ENCODE results near the gene ZFP91.
"Not testable (repeated sequence)": the region's sequence is repeated elsewhere in the genome, so short reads cannot be mapped to it uniquely, and the experiment has no call there.

ZFP91 gene

DNA sequence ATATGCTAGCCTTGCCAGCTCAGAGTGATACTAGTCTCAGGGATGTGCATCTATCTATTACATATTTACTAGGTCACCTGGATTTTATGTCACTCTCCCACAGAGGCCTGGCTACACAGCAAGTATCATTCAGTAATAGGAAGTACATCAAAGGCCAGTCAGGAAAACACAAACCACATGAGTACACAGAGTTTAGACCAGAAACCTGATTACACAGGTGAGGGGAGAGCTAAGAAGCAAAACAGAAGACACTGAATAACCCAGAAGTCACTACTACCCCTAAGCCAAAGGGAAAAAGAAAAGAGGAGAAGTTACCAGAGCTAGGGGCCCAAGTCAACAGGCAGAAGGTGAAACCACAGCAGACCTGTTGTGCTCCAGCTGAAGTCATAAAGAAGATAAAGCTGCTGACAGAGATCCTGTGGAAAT, 16.5 kb upstream of the ZFP91 start:
- Histone ChIP-seq H4K20me1 (ENCODE audit: control insufficient read depth, insufficient read depth, low read depth, low read length) (peaks cover 10% of the 10 kb centered on the region), H3K27me3 (ENCODE audit: control insufficient read depth, low read length) (no peaks in the 10 kb centered on the region), H3K9me3 (ENCODE audit: control insufficient read depth, insufficient read depth, low read length) (no peaks in the 10 kb centered on the region), H3K79me2 (ENCODE audit: control insufficient read depth, low read length) (peaks cover 95% of the 10 kb centered on the region), H3K27ac (ENCODE audit: low read depth, low read length) (no peak overlapping the region), H3K4me2 (ENCODE audit: low read length) (no peak overlapping the region), H3K9me2 (replicated peaks; ENCODE audit: control insufficient read depth, low read length) (no peaks in the 10 kb centered on the region), H3K4me1 (ENCODE audit: control insufficient read depth, low read length) (peaks cover 7% of the 10 kb centered on the region; the same call in 1 of the 2 replicates), H3K4me3 (ENCODE audit: low read length) (no peak overlapping the region), H3F3A (ENCODE audit: control insufficient read depth, insufficient read depth) (peaks cover 4% of the 10 kb centered on the region), H3K36me3 (ENCODE audit: control insufficient read depth, low read length) (peaks cover 92% of the 10 kb centered on the region)
- TF ChIP-seq CTCF (IDR thresholded peaks at IDR 0.05; ENCODE audit: low read depth, low read length, poor library complexity, severe bottlenecking) (no peak), EZH2phosphoT487 (IDR thresholded peaks at IDR 0.05; ENCODE audit: borderline replicate concordance, low read length) (no peak)

DNA sequence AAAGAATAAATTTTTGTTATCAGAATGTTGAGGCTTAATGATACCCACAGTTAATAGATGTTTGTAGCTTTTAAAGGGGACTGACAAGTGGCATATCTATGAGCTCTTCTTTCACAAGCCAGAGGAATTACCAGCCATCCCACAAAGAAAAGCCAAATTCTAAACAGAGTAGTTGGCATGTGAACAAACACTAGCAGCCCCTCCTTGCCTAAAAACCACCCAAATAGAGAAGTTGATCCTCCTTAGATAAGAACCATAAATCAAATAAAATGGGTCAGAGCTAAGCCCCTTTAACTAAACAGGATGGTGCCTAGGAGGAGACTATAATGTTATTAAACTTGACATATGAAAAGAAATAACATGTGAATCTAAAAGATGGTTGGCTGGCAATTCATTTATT, 14.6 kb upstream of the ZFP91 start:
- H4K20me1 ChIP-seq (ENCODE audit: control insufficient read depth, insufficient read depth, low read depth, low read length) = peaks cover 10% of the 10 kb centered on the region
- H3K4me2 ChIP-seq (ENCODE audit: low read length) = no peak overlapping the region
- no peak overlapping the region for H3K4me3 ChIP-seq (ENCODE audit: low read length)
- peaks cover 97% of the 10 kb centered on the region for H3K36me3 ChIP-seq (ENCODE audit: control insufficient read depth, low read length)
- no peaks in the 10 kb centered on the region for H3K9me3 ChIP-seq (ENCODE audit: control insufficient read depth, insufficient read depth, low read length)
- no peaks in the 10 kb centered on the region for H3K27me3 ChIP-seq (ENCODE audit: control insufficient read depth, low read length)
- TF ChIP-seq CTCF (IDR thresholded peaks at IDR 0.05; ENCODE audit: low read depth, low read length, poor library complexity, severe bottlenecking) (no peak), EZH2phosphoT487 (IDR thresholded peaks at IDR 0.05; ENCODE audit: borderline replicate concordance, low read length) (no peak)
- H3K79me2 ChIP-seq (ENCODE audit: control insufficient read depth, low read length) = peaks cover 98% of the 10 kb centered on the region
- H3K27ac ChIP-seq (ENCODE audit: low read depth, low read length) = no peak overlapping the region
- peaks cover 10% of the 10 kb centered on the region for H3F3A ChIP-seq (ENCODE audit: control insufficient read depth, insufficient read depth)
- no peaks in the 10 kb centered on the region for H3K9me2 ChIP-seq (replicated peaks; ENCODE audit: control insufficient read depth, low read length)
- peaks cover 25% of the 10 kb centered on the region for H3K4me1 ChIP-seq (ENCODE audit: control insufficient read depth, low read length)

DNA sequence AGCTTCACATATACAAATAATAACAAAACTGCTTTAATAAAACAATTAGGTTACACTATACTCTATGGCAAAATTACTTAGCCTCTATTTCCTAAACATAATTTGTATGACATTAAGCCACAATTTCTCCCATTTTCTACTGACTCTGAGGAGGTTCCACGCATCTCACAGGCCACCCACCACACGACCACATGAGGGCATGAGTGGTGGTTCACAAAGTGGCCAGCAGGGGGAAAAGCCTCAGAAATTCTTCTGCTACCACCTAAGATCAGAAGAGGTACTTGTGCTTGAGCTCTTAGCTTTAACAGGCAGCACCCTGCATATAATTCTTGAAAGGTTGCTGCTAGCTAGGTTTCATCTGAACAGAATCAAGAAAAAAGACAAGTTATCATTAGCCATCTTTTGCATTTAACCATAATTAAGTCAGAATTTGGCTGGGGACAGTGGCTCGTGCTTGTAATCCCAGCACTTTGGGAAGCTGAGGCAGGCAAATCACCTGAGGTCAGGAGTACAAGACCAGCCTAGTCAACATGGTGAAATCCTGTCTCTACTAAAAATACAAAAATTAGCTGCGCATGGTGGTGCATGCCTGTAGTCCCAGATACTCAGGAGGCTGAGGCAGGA, 10.9 kb upstream of the ZFP91 start:
- Histone ChIP-seq H3F3A (ENCODE audit: control insufficient read depth, insufficient read depth) (peaks cover 15% of the 10 kb centered on the region; the same call in 1 of the 2 replicates), H3K27ac (ENCODE audit: low read depth, low read length) (no peak overlapping the region), H3K4me3 (ENCODE audit: low read length) (no peak overlapping the region), H3K4me1 (ENCODE audit: control insufficient read depth, low read length) (peaks cover 41% of the 10 kb centered on the region), H3K9me3 (ENCODE audit: control insufficient read depth, insufficient read depth, low read length) (no peaks in the 10 kb centered on the region), H3K79me2 (ENCODE audit: control insufficient read depth, low read length) (peaks cover 98% of the 10 kb centered on the region), H3K27me3 (ENCODE audit: control insufficient read depth, low read length) (no peaks in the 10 kb centered on the region), H3K36me3 (ENCODE audit: control insufficient read depth, low read length) (peaks cover 87% of the 10 kb centered on the region), H3K9me2 (replicated peaks; ENCODE audit: control insufficient read depth, low read length) (no peaks in the 10 kb centered on the region), H3K4me2 (ENCODE audit: low read length) (no peak overlapping the region), H4K20me1 (ENCODE audit: control insufficient read depth, insufficient read depth, low read depth, low read length) (peaks cover 7% of the 10 kb centered on the region)
- peak; percentile 86 for TF ChIP-seq CTCF (IDR thresholded peaks at IDR 0.05; ENCODE audit: low read depth, low read length, poor library complexity, severe bottlenecking)
- TF ChIP-seq EZH2phosphoT487 (IDR thresholded peaks at IDR 0.05; ENCODE audit: borderline replicate concordance, low read length) = no peak

- not testable (repeated sequence) for H3K9me2 ChIP-seq (replicated peaks; ENCODE audit: control insufficient read depth, low read length); H4K20me1 ChIP-seq (ENCODE audit: control insufficient read depth, insufficient read depth, low read depth, low read length); H3K9me3 ChIP-seq (ENCODE audit: control insufficient read depth, insufficient read depth, low read length); H3K27me3 ChIP-seq (ENCODE audit: control insufficient read depth, low read length)
- Histone ChIP-seq H3F3A (ENCODE audit: control insufficient read depth, insufficient read depth) (peaks cover 31% of the 10 kb centered on the region), H3K4me1 (ENCODE audit: control insufficient read depth, low read length) (peaks cover 59% of the 10 kb centered on the region), H3K36me3 (ENCODE audit: control insufficient read depth, low read length) (peaks cover 63% of the 10 kb centered on the region), H3K27ac (ENCODE audit: low read depth, low read length) (peak overlapping the region; percentile 96), H3K4me3 (ENCODE audit: low read length) (peak overlapping the region; percentile 92), H3K4me2 (ENCODE audit: low read length) (peak overlapping the region; percentile 95), H3K79me2 (ENCODE audit: control insufficient read depth, low read length) (peaks cover 88% of the 10 kb centered on the region)
Observed at GRCh38 chr11:58572906-58573305, 6.0 kb upstream of the ZFP91 start.
